ENCODE measurements around the gene NFIA.

Gene NFIA

GRCh38 chr1:61184040-61184713 is 101.8 kb downstream of the NFIA start:
- no peak for TF ChIP-seq CTCF (IDR thresholded peaks at IDR 0.05)
- peak overlapping the region; percentile 72 to 87 for H3K27ac ChIP-seq
- DNase-seq (ENCODE audit: low spot score), result peak; percentile 92
- peak overlapping the region; percentile 65 for H3K4me3 ChIP-seq

GRCh38 chr1:61184714-61185106 is 102.3 kb downstream of the NFIA start:
- peak overlapping the region; percentile 72 to 87 for H3K27ac ChIP-seq
- no peak for TF ChIP-seq CTCF (IDR thresholded peaks at IDR 0.05)
- peak overlapping the region; percentile 65 for H3K4me3 ChIP-seq
- no peak for DNase-seq (ENCODE audit: low spot score)

GRCh38 chr1:61186753-61187152 is 104.4 kb downstream of the NFIA start:
- Histone ChIP-seq H3K4me3 (no peak overlapping the region), H3K27ac (peak overlapping the region; percentile 6 to 61)
- no peak for TF ChIP-seq CTCF (IDR thresholded peaks at IDR 0.05)
- DNase-seq (ENCODE audit: low spot score), result no peak

- TF ChIP-seq CTCF (IDR thresholded peaks at IDR 0.05), result no peak
- peak overlapping the region; percentile 6 to 61 for H3K27ac ChIP-seq
- DNase-seq (ENCODE audit: low spot score), result no peak
Measured at GRCh38 chr1:61187352-61188086, 105.2 kb downstream of the NFIA start.

GRCh38 chr1:61190153-61190552 is 107.8 kb downstream of the NFIA start:
- no peak for TF ChIP-seq CTCF (IDR thresholded peaks at IDR 0.05)
- Histone ChIP-seq H3K27ac (peak overlapping the region in 1 of 2 donors; percentile 32), H3K4me3 (no peak overlapping the region)
- DNase-seq (ENCODE audit: low spot score), result no peak

More at GRCh38 chr1:61187352-61188086, 105.2 kb downstream of the NFIA start:
- H3K4me3 ChIP-seq, result no peak overlapping the region

- Histone ChIP-seq H3K27ac (peak overlapping the region; percentile 50 to 70), H3K4me3 (peak overlapping the region; percentile 4)
- no peak for TF ChIP-seq CTCF (IDR thresholded peaks at IDR 0.05)
- no peak for DNase-seq (ENCODE audit: low spot score)
Measured at GRCh38 chr1:61190618-61191432, 108.5 kb downstream of the NFIA start.

All from coronary artery (tissue), 2 donors.